Epithelial cell of esophagus (primary cell): ENCODE data around the gene STAB2.

Experiments used
- DNase-seq: peaks from one replicate; pipeline ENCODE4 v3.0.0; 2010; ENCODE audit warnings: low read depth
- H3K4me3 ChIP-seq: 2 replicates; pipeline ENCODE4 v1.5.1; 2011; ENCODE audit warnings: mild to moderate bottlenecking, low read length, control low read depth
- TF ChIP-seq, protein P1 (sequence below): IDR thresholded peaks from 2 replicates; pipeline ENCODE4 v1.5.1; 2011; ENCODE audit warnings: low read depth, mild to moderate bottlenecking, low read length, control low read depth, inconsistent platforms; ENCODE audit not compliant: insufficient read depth; ENCODE audit errors: missing control alignments

STAB2 gene, protein sequence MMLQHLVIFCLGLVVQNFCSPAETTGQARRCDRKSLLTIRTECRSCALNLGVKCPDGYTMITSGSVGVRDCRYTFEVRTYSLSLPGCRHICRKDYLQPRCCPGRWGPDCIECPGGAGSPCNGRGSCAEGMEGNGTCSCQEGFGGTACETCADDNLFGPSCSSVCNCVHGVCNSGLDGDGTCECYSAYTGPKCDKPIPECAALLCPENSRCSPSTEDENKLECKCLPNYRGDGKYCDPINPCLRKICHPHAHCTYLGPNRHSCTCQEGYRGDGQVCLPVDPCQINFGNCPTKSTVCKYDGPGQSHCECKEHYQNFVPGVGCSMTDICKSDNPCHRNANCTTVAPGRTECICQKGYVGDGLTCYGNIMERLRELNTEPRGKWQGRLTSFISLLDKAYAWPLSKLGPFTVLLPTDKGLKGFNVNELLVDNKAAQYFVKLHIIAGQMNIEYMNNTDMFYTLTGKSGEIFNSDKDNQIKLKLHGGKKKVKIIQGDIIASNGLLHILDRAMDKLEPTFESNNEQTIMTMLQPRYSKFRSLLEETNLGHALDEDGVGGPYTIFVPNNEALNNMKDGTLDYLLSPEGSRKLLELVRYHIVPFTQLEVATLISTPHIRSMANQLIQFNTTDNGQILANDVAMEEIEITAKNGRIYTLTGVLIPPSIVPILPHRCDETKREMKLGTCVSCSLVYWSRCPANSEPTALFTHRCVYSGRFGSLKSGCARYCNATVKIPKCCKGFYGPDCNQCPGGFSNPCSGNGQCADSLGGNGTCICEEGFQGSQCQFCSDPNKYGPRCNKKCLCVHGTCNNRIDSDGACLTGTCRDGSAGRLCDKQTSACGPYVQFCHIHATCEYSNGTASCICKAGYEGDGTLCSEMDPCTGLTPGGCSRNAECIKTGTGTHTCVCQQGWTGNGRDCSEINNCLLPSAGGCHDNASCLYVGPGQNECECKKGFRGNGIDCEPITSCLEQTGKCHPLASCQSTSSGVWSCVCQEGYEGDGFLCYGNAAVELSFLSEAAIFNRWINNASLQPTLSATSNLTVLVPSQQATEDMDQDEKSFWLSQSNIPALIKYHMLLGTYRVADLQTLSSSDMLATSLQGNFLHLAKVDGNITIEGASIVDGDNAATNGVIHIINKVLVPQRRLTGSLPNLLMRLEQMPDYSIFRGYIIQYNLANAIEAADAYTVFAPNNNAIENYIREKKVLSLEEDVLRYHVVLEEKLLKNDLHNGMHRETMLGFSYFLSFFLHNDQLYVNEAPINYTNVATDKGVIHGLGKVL (N-terminal part only)

DNA sequence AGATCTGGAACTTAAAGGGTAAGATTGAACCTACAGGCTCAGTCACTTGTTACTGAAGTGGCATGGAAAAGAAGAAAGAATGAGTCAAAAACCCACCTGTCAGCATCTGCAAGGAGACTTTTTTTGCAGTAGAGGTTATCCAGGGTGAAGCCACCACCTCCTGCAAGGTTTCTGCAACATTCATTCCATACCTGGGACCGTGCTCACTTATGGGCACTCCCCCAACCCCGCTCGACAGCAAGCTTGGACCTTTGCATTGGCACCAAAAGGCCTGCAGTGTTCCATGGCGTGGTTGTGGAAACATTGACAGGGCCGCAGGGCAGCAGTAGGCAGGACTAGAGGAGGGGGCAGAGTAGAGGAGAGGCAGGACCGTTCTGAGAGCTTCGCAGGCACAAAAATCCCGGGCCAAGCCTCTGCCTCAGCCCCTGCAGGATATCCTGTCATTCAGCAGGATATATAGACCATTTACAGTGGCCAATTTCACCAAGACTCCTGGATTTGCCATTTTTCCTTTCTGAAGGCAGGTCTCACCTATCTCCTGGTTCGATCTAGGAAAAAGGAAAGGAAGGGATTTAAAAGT lies at the start of gene STAB2:
TSS of gene STAB2 (plus strand) at position 483 of the 580 bp plus-strand sequence. CDS start 204 bp downstream, outside the sequence.
- TF ChIP-seq, protein P1, sequence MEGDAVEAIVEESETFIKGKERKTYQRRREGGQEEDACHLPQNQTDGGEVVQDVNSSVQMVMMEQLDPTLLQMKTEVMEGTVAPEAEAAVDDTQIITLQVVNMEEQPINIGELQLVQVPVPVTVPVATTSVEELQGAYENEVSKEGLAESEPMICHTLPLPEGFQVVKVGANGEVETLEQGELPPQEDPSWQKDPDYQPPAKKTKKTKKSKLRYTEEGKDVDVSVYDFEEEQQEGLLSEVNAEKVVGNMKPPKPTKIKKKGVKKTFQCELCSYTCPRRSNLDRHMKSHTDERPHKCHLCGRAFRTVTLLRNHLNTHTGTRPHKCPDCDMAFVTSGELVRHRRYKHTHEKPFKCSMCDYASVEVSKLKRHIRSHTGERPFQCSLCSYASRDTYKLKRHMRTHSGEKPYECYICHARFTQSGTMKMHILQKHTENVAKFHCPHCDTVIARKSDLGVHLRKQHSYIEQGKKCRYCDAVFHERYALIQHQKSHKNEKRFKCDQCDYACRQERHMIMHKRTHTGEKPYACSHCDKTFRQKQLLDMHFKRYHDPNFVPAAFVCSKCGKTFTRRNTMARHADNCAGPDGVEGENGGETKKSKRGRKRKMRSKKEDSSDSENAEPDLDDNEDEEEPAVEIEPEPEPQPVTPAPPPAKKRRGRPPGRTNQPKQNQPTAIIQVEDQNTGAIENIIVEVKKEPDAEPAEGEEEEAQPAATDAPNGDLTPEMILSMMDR = no peak
- no peak within 1 kb of the TSS for H3K4me3 ChIP-seq
- DNase-seq = no peak

DNA sequence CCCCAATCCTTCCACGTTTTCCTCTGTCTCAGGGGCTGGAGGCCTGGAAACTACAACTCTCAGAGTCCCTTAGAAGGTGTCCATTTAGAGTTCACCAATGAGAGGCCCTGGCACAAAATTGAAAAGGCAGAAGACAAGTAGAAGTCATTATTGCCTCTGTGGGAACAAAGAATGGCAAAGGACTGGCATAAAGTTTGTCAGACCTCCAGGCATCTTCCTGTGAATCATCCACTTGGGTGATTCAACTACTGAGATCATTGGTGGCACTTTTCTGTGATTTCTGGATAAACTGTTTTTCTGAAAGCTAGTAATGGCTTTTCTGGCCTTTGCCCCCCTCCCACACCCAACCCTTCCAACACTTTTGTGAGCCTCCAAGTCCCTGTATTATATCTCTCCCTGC lies 48.7 kb upstream of the STAB2 start:
- no peak overlapping the region for H3K4me3 ChIP-seq
- TF ChIP-seq, protein P1 = no peak
- DNase-seq = peak; percentile 66

DNA sequence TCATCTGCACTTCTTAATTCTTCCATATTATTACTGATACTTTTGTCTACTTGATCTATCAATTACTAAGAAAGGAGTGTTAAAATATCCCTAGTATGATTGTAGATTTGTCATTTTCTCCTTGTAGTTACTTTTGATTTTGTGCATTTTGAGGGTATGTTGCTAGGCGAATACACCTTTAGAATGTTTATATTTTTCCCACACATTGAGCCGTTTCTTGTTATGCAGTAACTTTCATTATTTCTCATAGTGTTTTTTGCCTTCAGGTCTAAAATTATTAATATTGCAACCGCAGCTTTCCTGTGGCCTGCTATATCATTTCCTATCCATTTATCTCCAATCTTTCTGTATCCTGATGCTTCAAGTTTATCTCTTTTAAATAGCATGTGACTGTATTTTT lies 46.8 kb upstream of the STAB2 start:
- H3K4me3 ChIP-seq = no peak overlapping the region
- TF ChIP-seq, protein P1 = no peak
- DNase-seq = no peak

DNA sequence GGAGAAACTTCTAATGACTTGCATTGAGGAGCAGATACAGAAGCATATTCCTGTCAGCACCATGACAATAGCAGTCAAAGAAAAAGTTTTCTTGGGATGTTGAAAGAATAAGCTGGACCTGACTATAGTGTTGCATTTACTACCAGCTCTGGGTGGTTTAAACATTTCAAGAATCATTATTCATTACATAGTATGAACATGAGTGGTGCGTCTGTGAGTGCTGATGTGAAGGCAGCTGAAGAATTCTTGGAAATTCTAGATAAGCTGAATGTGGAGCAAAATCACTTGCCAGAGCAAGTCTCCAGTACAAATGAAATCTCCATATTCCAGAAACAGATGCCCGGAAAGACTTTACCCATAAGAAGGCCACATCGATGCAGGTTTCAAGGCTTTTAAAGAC lies 45.0 kb upstream of the STAB2 start:
- H3K4me3 ChIP-seq = no peak overlapping the region
- TF ChIP-seq, protein P1 = no peak
- no peak for DNase-seq

DNA sequence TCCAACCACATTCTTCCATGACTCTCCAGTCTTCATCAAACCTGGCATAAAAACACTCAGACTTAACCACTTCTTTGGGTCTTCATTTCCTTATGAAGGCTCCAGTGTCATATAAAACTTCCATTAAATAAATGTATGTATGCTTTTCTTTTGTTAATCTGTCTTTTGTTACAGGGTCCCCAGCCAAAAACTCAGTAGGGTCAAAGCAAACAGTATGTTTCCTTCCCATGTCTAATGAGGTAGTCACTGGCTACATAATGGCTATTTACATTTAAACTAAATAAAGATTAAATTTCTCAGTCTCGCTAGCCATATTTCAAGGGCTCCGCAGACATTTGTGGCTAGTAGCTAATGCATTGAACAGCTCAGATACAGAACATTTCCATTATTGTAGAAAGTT lies 40.1 kb upstream of the STAB2 start:
- DNase-seq = no peak
- TF ChIP-seq, protein P1 = no peak

DNA sequence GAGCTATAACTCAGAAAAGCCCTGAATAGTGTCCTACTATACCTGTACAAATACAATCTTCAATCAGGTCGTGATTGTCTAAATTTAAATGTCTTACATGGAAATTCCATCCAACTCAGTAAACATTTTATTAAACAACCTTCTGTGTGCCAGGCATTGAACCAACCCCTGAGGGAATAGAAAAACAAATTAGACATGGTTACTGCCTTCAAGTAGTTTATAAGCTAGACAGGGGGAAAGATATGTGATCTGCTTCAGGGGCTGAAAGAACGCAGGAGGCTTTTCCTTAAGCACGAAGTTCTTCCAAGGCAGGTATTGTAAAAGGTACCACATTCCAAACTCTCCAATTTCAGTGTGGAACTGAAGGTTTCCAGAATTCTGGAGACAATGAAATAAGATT lies 39.7 kb upstream of the STAB2 start:
- TF ChIP-seq, protein P1 = no peak
- no peak overlapping the region for H3K4me3 ChIP-seq
- no peak for DNase-seq

More for the DNA sequence above, 40.1 kb upstream of the STAB2 start:
- H3K4me3 ChIP-seq = no peak overlapping the region
